PC-9 (cell line): ENCODE data around the gene EFNA3. TPM values are rescaled to one million over a fixed set of nuclear protein-coding genes. Genes with fewer than 3 reads are reported as not detected.

Experiments
- BruUV-seq: library from RNA; stranded (reverse); fragments of 400-500 nt; replicated peaks from 2 replicates; lab custom pipeline; 2021; lab: Mats Ljungman, UMichigan
- CTCF ChIA-PET: fragments of 300-600 bp; sonication (Branson Sonifier 250); formaldehyde crosslinking; loops from one replicate; lab custom pipeline; 2022; ENCODE audit warnings: antibody characterized with exemption; lab: Charles Lee
- POLR2A ChIA-PET: fragments of 300-600 bp; sonication (Branson Sonifier 250); formaldehyde crosslinking; loops from one replicate; lab custom pipeline; 2022; ENCODE audit warnings: antibody characterized with exemption; ENCODE audit not compliant: unreplicated experiment; lab: Charles Lee
- DNase-seq, 2 experiments: peaks; one replicate each; pipeline versions ENCODE4 v3.0.0 to v3.0.0-alpha.2; 2015 to 2022; ENCODE audit warnings: mixed read lengths in 1 of 2
- H2AFZ ChIP-seq: fragments of 200-600 bp; sonication (generic); 2 replicates; pipeline ENCODE4 v1.8.1; 2017; ENCODE audit warnings: antibody characterized with exemption
- H3F3A ChIP-seq: fragments of 200-600 bp; sonication (generic); 2 replicates; pipeline ENCODE4 v1.8.1; 2017; ENCODE audit warnings: antibody characterized with exemption, mild to moderate bottlenecking, low read depth; ENCODE audit not compliant: insufficient read depth
- H3K27ac ChIP-seq: fragments of 200-600 bp; sonication (generic); 2 replicates; pipeline ENCODE4 v1.6.1; 2016; ENCODE audit warnings: mixed run types
- H3K27me3 ChIP-seq: fragments of 200-600 bp; sonication (generic); 2 replicates; pipeline ENCODE4 v1.6.1; 2016; ENCODE audit warnings: low read depth, mixed run types; ENCODE audit not compliant: insufficient read depth
- H3K36me3 ChIP-seq: fragments of 200-600 bp; sonication (generic); 2 replicates; pipeline ENCODE4 v1.6.1; 2016; ENCODE audit warnings: low read depth, mixed run types
- H3K4me1 ChIP-seq: fragments of 200-600 bp; sonication (generic); replicated peaks from 2 replicates; pipeline ENCODE4 v1.6.1; 2016; ENCODE audit warnings: mixed run types; ENCODE audit not compliant: insufficient read depth
- H3K4me2 ChIP-seq: fragments of 200-600 bp; sonication (generic); 2 replicates; pipeline ENCODE4 v1.6.1; 2017; ENCODE audit warnings: mixed run types
- H3K4me3 ChIP-seq: fragments of 200-600 bp; sonication (generic); 2 replicates; pipeline ENCODE4 v1.6.1; 2016; ENCODE audit warnings: mixed run types
- H3K79me2 ChIP-seq: fragments of 200-600 bp; sonication (generic); 2 replicates; pipeline ENCODE4 v1.6.1; 2017; ENCODE audit warnings: low read depth, mixed run types
- H3K9me2 ChIP-seq: fragments of 200-600 bp; sonication (generic); 2 replicates; pipeline ENCODE4 v1.8.1; 2017; ENCODE audit warnings: mild to moderate bottlenecking; ENCODE audit not compliant: insufficient read depth
- H3K9me3 ChIP-seq: fragments of 200-600 bp; sonication (generic); 2 replicates; pipeline ENCODE4 v1.8.1; 2016; ENCODE audit warnings: low read depth; ENCODE audit not compliant: insufficient read depth
- H4K20me1 ChIP-seq: fragments of 200-600 bp; sonication (generic); 2 replicates; pipeline ENCODE4 v1.8.1; 2017; ENCODE audit not compliant: insufficient read depth
- CTCF ChIP-seq: fragments of 200-600 bp; sonication (generic); conservative IDR thresholded peaks from 2 replicates; pipeline ENCODE4 v1.6.1; 2017; ENCODE audit warnings: mixed run types, antibody characterized with exemption, mild to moderate bottlenecking, moderate library complexity
- EZH2 ChIP-seq: fragments of 200-600 bp; sonication (generic); IDR thresholded peaks from 2 replicates; pipeline ENCODE4 v1.8.0; 2017; ENCODE audit warnings: antibody characterized with exemption, low read depth
- intact Hi-C: fragments of 100-400 bp; cut with micrococcal nuclease; formaldehyde crosslinking; loops from one replicate; pipeline ENCODE4 v1.10.0; 2022; ENCODE audit not compliant: unreplicated experiment
- total RNA-seq: library from RNA; stranded (reverse); gene quantifications from 2 replicates; pipeline ENCODE4 v1.2.3, GENCODE V29; 2021

Gene EFNA3
- total RNA-seq, 1 experiment from 2014 or later, result 6.7 TPM

GRCh38 chr1:155086128-155086741, 7.6 kb downstream of the EFNA3 start:
- POLR2A ChIA-PET, result interaction anchor here (0.5 kb wide), 1 partner anchor 214 kb away, joined by 3 read pairs; no protein-coding TSS in a partner anchor
- peak; percentile 58 to 74 for DNase-seq
- no TSS peak for BruUV-seq

GRCh38 chr1:155086856-155087535, 8.4 kb downstream of the EFNA3 start:
- ChIA-PET POLR2A (no interaction called here), CTCF (interaction anchor here (0.5 to 2.0 kb wide), 4 partner anchors 36 to 407 kb away, joined by 3 to 8 read pairs (median 6); partner anchors contain the start of genes ADAM15 and KRTCAP2)
- Histone ChIP-seq H3K4me1 (peaks cover 36% of the 10 kb centered on the region), H3K9me3 (no peaks in the 10 kb centered on the region), H3K27me3 (peaks cover 4% of the 10 kb centered on the region; the same call in 1 of the 2 replicates), H3K4me3 (no peak overlapping the region), H4K20me1 (no peaks in the 10 kb centered on the region), H3K9me2 (no peaks in the 10 kb centered on the region), H3K4me2 (no peak overlapping the region), H3K36me3 (no peaks in the 10 kb centered on the region), H2AFZ (no peak overlapping the region), H3K79me2 (no peaks in the 10 kb centered on the region), H3K27ac (no peak overlapping the region), H3F3A (peaks cover 24% of the 10 kb centered on the region; the same call in 1 of the 2 replicates)
- TF ChIP-seq EZH2 (no peak), CTCF (no peak; the same call in 1 of the 2 replicates)
- intact Hi-C loops, result loop anchor here (1.0 kb wide), 1 partner anchor 80 kb away; no protein-coding TSS in a partner anchor
- no peak for DNase-seq
- TSS peak; percentile 49 for BruUV-seq

More at GRCh38 chr1:155086128-155086741, 7.6 kb downstream of the EFNA3 start:
- Histone ChIP-seq H3K9me2 (no peaks in the 10 kb centered on the region), H3F3A (peaks cover 27% of the 10 kb centered on the region; the same call in 1 of the 2 replicates), H3K36me3 (no peaks in the 10 kb centered on the region), H3K9me3 (no peaks in the 10 kb centered on the region), H3K27me3 (peaks cover 11% of the 10 kb centered on the region), H3K4me2 (peak overlapping the region; percentile 84), H3K27ac (peak overlapping the region; percentile 72), H4K20me1 (no peaks in the 10 kb centered on the region), H3K79me2 (no peaks in the 10 kb centered on the region), H2AFZ (peak overlapping the region; percentile 82), H3K4me1 (peaks cover 40% of the 10 kb centered on the region), H3K4me3 (peak overlapping the region; percentile 70)
- intact Hi-C loops, result loop anchor here (1.0 kb wide), 1 partner anchor 81 kb away; no protein-coding TSS in a partner anchor
- peak; percentile 99 for TF ChIP-seq CTCF
- TF ChIP-seq EZH2, result no peak
- CTCF ChIA-PET, result interaction anchor here (0.5 to 2.0 kb wide), 4 partner anchors 35 to 88 kb away, joined by 5 to 8 read pairs (median 6); partner anchors contain the start of genes ADAM15 and KRTCAP2
